ENCODE data around the gene MYL7.
A peak's percentile ranks its signal among the peaks of the same experiment; 100 is the strongest.

MYL7 gene

GRCh38 chr7:44148166-44148565 is 7.0 kb upstream of the MYL7 start:
- Histone ChIP-seq H4K20me1 (ENCODE audit: insufficient read depth, low read length) (no peaks in the 10 kb centered on the region), H3K9ac (ENCODE audit: low read length) (no peak overlapping the region), H3K4me2 (ENCODE audit: low read depth, low read length) (no peak overlapping the region), H3K27ac (ENCODE audit: low read length) (no peak overlapping the region), H3K4me3 (ENCODE audit: low read length) (no peak overlapping the region), H3K79me2 (ENCODE audit: low read length) (no peaks in the 10 kb centered on the region), H2AFZ (ENCODE audit: low read length) (no peak overlapping the region), H3K9me3 (replicated peaks; ENCODE audit: insufficient read depth, low read length) (no peaks in the 10 kb centered on the region), H3F3A (ENCODE audit: insufficient read depth, low read length) (no peaks in the 10 kb centered on the region), H3K36me3 (replicated peaks; ENCODE audit: insufficient read depth, low read length) (no peaks in the 10 kb centered on the region), H3K4me1 (ENCODE audit: low read length) (no peaks in the 10 kb centered on the region), H3K27me3 (replicated peaks; ENCODE audit: insufficient read depth, low read length) (0 out of 2 replicates have a peak, but pooled peaks cover 6% of the 10 kb centered on the region), H3K9me2 (replicated peaks; ENCODE audit: insufficient read depth, low read length) (no peaks in the 10 kb centered on the region)
- DNase-seq = no peak
- no peak for TF ChIP-seq CTCF (IDR thresholded peaks at IDR 0.05; ENCODE audit: low read length)

- Histone ChIP-seq H2AFZ (ENCODE audit: low read length) (no peak overlapping the region), H3K9me2 (replicated peaks; ENCODE audit: insufficient read depth, low read length) (no peaks in the 10 kb centered on the region), H3K79me2 (ENCODE audit: low read length) (no peaks in the 10 kb centered on the region), H4K20me1 (ENCODE audit: insufficient read depth, low read length) (no peaks in the 10 kb centered on the region), H3K4me2 (ENCODE audit: low read depth, low read length) (no peak overlapping the region), H3K27me3 (replicated peaks; ENCODE audit: insufficient read depth, low read length) (0 out of 2 replicates have a peak, but pooled peaks cover 6% of the 10 kb centered on the region), H3K4me1 (ENCODE audit: low read length) (no peaks in the 10 kb centered on the region), H3K27ac (ENCODE audit: low read length) (no peak overlapping the region), H3K4me3 (ENCODE audit: low read length) (no peak overlapping the region), H3K9me3 (replicated peaks; ENCODE audit: insufficient read depth, low read length) (no peaks in the 10 kb centered on the region), H3K9ac (ENCODE audit: low read length) (no peak overlapping the region), H3K36me3 (replicated peaks; ENCODE audit: insufficient read depth, low read length) (no peaks in the 10 kb centered on the region), H3F3A (ENCODE audit: insufficient read depth, low read length) (no peaks in the 10 kb centered on the region)
- TF ChIP-seq CTCF (IDR thresholded peaks at IDR 0.05; ENCODE audit: low read length) (no peak), EZH2phosphoT487 (IDR thresholded peaks at IDR 0.05; ENCODE audit: low read length) (no peak), EZH2 (optimal IDR thresholded peaks at IDR 0.05; ENCODE audit: low read depth, low read length) (no peak)
- no peak for DNase-seq
Observed at GRCh38 chr7:44147026-44147991, 6.2 kb upstream of the MYL7 start.

- H3K9ac ChIP-seq (ENCODE audit: low read length) = no peak overlapping the region
- H3K9me2 ChIP-seq (replicated peaks; ENCODE audit: insufficient read depth, low read length) = no peaks in the 10 kb centered on the region
- H3K79me2 ChIP-seq (ENCODE audit: low read length) = no peaks in the 10 kb centered on the region
- no peak overlapping the region for H3K27ac ChIP-seq (ENCODE audit: low read length)
- no peaks in the 10 kb centered on the region for H3K36me3 ChIP-seq (replicated peaks; ENCODE audit: insufficient read depth, low read length)
- no peaks in the 10 kb centered on the region for H3K9me3 ChIP-seq (replicated peaks; ENCODE audit: insufficient read depth, low read length)
- 0 out of 2 replicates have a peak, but pooled peaks cover 6% of the 10 kb centered on the region for H3K27me3 ChIP-seq (replicated peaks; ENCODE audit: insufficient read depth, low read length)
- peak; percentile 44 for DNase-seq
- TF ChIP-seq EZH2 (optimal IDR thresholded peaks at IDR 0.05; ENCODE audit: low read depth, low read length) (no peak), EZH2phosphoT487 (IDR thresholded peaks at IDR 0.05; ENCODE audit: low read length) (no peak), CTCF (IDR thresholded peaks at IDR 0.05; ENCODE audit: low read length) (no peak)
- peak overlapping the region; percentile 57 for H3K4me2 ChIP-seq (ENCODE audit: low read depth, low read length)
- peak overlapping the region; percentile 63; the same call in 1 of the 2 replicates for H2AFZ ChIP-seq (ENCODE audit: low read length)
- H4K20me1 ChIP-seq (ENCODE audit: insufficient read depth, low read length) = no peaks in the 10 kb centered on the region
- H3K4me3 ChIP-seq (ENCODE audit: low read length) = peak overlapping the region; percentile 46
- H3F3A ChIP-seq (ENCODE audit: insufficient read depth, low read length) = no peaks in the 10 kb centered on the region
- H3K4me1 ChIP-seq (ENCODE audit: low read length) = no peaks in the 10 kb centered on the region
Observed at GRCh38 chr7:44145969-44146911, 5.1 kb upstream of the MYL7 start.

Data from MM.1S (cell line).